ENCODE measurements around the gene ZNF620. TPM values are rescaled to one million over a fixed set of nuclear protein-coding genes. Genes with fewer than 3 reads are reported as not detected.

Gene ZNF620
- total RNA-seq, 1 experiment from 2014 or later: 4.1 TPM

- intact Hi-C loops (cut with micrococcal nuclease; ENCODE audit: unreplicated experiment): no loop called here
- no peaks in the 10 kb centered on the region for H3K79me2 ChIP-seq (ENCODE audit: low read depth)
- no peak overlapping the region for H3K27ac ChIP-seq
- CTCF ChIA-PET: no interaction called here
- no TSS peak for BruUV-seq (replicated peaks)
- no peak overlapping the region for H3K4me3 ChIP-seq
- peaks cover 12% of the 10 kb centered on the region; the same call in 1 of the 2 replicates for H3K9me3 ChIP-seq (ENCODE audit: insufficient read depth, low read depth)
- H3K36me3 ChIP-seq (ENCODE audit: low read depth): peaks cover 13% of the 10 kb centered on the region; the same call in 1 of the 2 replicates
- no peak overlapping the region for H3K4me2 ChIP-seq
- H2AFZ ChIP-seq: no peak overlapping the region
- H3F3A ChIP-seq (ENCODE audit: insufficient read depth, low read depth): no peaks in the 10 kb centered on the region
- H3K27me3 ChIP-seq (ENCODE audit: insufficient read depth, low read depth): no peaks in the 10 kb centered on the region
- TF ChIP-seq, protein P1, sequence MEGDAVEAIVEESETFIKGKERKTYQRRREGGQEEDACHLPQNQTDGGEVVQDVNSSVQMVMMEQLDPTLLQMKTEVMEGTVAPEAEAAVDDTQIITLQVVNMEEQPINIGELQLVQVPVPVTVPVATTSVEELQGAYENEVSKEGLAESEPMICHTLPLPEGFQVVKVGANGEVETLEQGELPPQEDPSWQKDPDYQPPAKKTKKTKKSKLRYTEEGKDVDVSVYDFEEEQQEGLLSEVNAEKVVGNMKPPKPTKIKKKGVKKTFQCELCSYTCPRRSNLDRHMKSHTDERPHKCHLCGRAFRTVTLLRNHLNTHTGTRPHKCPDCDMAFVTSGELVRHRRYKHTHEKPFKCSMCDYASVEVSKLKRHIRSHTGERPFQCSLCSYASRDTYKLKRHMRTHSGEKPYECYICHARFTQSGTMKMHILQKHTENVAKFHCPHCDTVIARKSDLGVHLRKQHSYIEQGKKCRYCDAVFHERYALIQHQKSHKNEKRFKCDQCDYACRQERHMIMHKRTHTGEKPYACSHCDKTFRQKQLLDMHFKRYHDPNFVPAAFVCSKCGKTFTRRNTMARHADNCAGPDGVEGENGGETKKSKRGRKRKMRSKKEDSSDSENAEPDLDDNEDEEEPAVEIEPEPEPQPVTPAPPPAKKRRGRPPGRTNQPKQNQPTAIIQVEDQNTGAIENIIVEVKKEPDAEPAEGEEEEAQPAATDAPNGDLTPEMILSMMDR (conservative IDR thresholded peaks at IDR 0.05): no peak
- no peak for TF ChIP-seq EZH2 (IDR thresholded peaks at IDR 0.05; ENCODE audit: low read depth)
- no peaks in the 10 kb centered on the region for H3K4me1 ChIP-seq (replicated peaks; ENCODE audit: insufficient read depth)
- POLR2A ChIA-PET (ENCODE audit: unreplicated experiment): no interaction called here
- no peak for DNase-seq
- H4K20me1 ChIP-seq (ENCODE audit: insufficient read depth): no peaks in the 10 kb centered on the region
- H3K9me2 ChIP-seq (ENCODE audit: insufficient read depth): no peaks in the 10 kb centered on the region
These were observed 18.7 kb upstream of the ZNF620 start for GRCh38 chr3:40487172-40487571.

GRCh38 chr3:40490916-40491315, 14.9 kb upstream of the ZNF620 start:
- ChIA-PET POLR2A (ENCODE audit: unreplicated experiment) (no interaction called here), CTCF (no interaction called here)
- Histone ChIP-seq H3K9me2 (ENCODE audit: insufficient read depth) (no peaks in the 10 kb centered on the region), H3K27me3 (ENCODE audit: insufficient read depth, low read depth) (no peaks in the 10 kb centered on the region), H3K4me3 (no peak overlapping the region), H3K27ac (no peak overlapping the region), H4K20me1 (ENCODE audit: insufficient read depth) (no peaks in the 10 kb centered on the region), H3K9me3 (ENCODE audit: insufficient read depth, low read depth) (peaks cover 12% of the 10 kb centered on the region; the same call in 1 of the 2 replicates), H3K4me1 (replicated peaks; ENCODE audit: insufficient read depth) (no peaks in the 10 kb centered on the region), H3K4me2 (no peak overlapping the region), H3K79me2 (ENCODE audit: low read depth) (no peaks in the 10 kb centered on the region), H3K36me3 (ENCODE audit: low read depth) (peaks cover 6% of the 10 kb centered on the region; the same call in 1 of the 2 replicates), H2AFZ (no peak overlapping the region), H3F3A (ENCODE audit: insufficient read depth, low read depth) (no peaks in the 10 kb centered on the region)
- intact Hi-C loops (cut with micrococcal nuclease; ENCODE audit: unreplicated experiment): no loop called here
- BruUV-seq (replicated peaks): no TSS peak
- DNase-seq: no peak
- TF ChIP-seq EZH2 (IDR thresholded peaks at IDR 0.05; ENCODE audit: low read depth): no peak
- TF ChIP-seq, protein P1 (conservative IDR thresholded peaks at IDR 0.05): no peak

DNA sequence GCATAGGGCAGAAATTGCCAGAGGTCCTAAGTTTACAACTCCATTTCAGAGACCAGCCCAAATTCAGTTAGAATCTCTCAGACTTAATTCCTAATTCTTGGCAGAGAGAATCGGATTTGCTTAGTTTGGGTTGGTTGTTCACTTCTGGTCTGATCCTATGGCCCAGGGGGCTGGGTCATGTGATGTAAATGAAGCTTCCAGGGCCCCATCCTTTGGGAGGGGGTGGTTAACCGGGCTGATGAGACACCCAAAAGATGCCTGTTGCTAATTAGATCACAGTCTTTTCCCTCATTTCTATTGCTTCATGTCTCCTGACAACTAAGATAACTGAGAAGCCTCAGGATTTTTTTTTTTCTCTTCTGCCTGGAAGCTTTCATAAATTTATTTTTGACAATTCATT, 11.1 kb upstream of the ZNF620 start:
- CTCF ChIA-PET: no interaction called here
- Histone ChIP-seq H2AFZ (no peak overlapping the region), H3K27ac (no peak overlapping the region), H3K36me3 (ENCODE audit: low read depth) (no peaks in the 10 kb centered on the region), H3K4me2 (no peak overlapping the region), H3K4me1 (replicated peaks; ENCODE audit: insufficient read depth) (no peaks in the 10 kb centered on the region), H3K79me2 (ENCODE audit: low read depth) (no peaks in the 10 kb centered on the region), H3K27me3 (ENCODE audit: insufficient read depth, low read depth) (no peaks in the 10 kb centered on the region), H4K20me1 (ENCODE audit: insufficient read depth) (no peaks in the 10 kb centered on the region), H3F3A (ENCODE audit: insufficient read depth, low read depth) (no peaks in the 10 kb centered on the region), H3K9me3 (ENCODE audit: insufficient read depth, low read depth) (no peaks in the 10 kb centered on the region), H3K4me3 (no peak overlapping the region), H3K9me2 (ENCODE audit: insufficient read depth) (no peaks in the 10 kb centered on the region)
- intact Hi-C loops (cut with micrococcal nuclease; ENCODE audit: unreplicated experiment): no loop called here
- TF ChIP-seq, protein P1 (conservative IDR thresholded peaks at IDR 0.05): no peak
- no peak for DNase-seq
- POLR2A ChIA-PET (ENCODE audit: unreplicated experiment): no interaction called here
- no TSS peak for BruUV-seq (replicated peaks)

Data from PC-9 (cell line).